Endothelial cell of umbilical vein (primary cell): ENCODE measurements around the gene WIF1. TPM values are rescaled to one million over a fixed set of nuclear protein-coding genes. Genes with fewer than 3 reads are reported as not detected.

Experiments used
- BruUV-seq: library from RNA; stranded (reverse); fragments of 400-500 nt; replicated peaks from 2 replicates; lab custom pipeline; 2021; lab: Mats Ljungman, UMichigan
- CTCF ChIA-PET: fragments of 300-600, 350-600 bp; sonication (Branson Sonifier 250); formaldehyde crosslinking; loops from one replicate; lab custom pipeline; 2021; ENCODE audit warnings: antibody characterized with exemption, inconsistent platforms; lab: Charles Lee
- POLR2A ChIA-PET: fragments of 300-600, 350-600 bp; sonication (Branson Sonifier 250); formaldehyde crosslinking; loops from one replicate; lab custom pipeline; 2021; ENCODE audit warnings: antibody characterized with exemption, inconsistent platforms; lab: Charles Lee
- DNase-seq: peaks from one replicate; pipeline ENCODE4 v3.0.0-alpha.2; 2011; ENCODE audit warnings: low read depth, low spot score
- FAIRE-seq: peaks from 2 replicates; lab custom pipeline; 2011; peaks lifted over from hg19 to GRCh38; lab: Jason Lieb, UNC
- H2AFZ ChIP-seq: 2 replicates; pipeline ENCODE4 v1.6.0; 2012; ENCODE audit warnings: low read depth, low read length, control low read depth, inconsistent platforms
- H3K27ac ChIP-seq: 2 replicates; pipeline ENCODE4 v1.5.1; 2011; ENCODE audit warnings: low read depth, mild to moderate bottlenecking, control low read depth, low read length, moderate library complexity; ENCODE audit not compliant: insufficient read depth
- H3K27me3 ChIP-seq, 2 experiments: 2 replicates each; pipeline versions ENCODE4 v1.6.0 to v1.6.1; 2011; ENCODE audit warnings: low read length in 2 of 2, mixed read lengths in 1 of 2; ENCODE audit not compliant: control insufficient read depth in 2 of 2, insufficient read depth in 2 of 2
- H3K36me3 ChIP-seq, 2 experiments: 2 replicates in 1 of 2; 3 replicates in 1 of 2; pipeline ENCODE4 v1.5.1; 2011; ENCODE audit warnings: low read length in 2 of 2, mild to moderate bottlenecking in 1 of 2, moderate library complexity in 1 of 2; ENCODE audit not compliant: control insufficient read depth in 2 of 2, insufficient read depth in 2 of 2; ENCODE audit errors: extremely low read depth in 1 of 2
- H3K4me1 ChIP-seq: 3 replicates; pipeline ENCODE4 v1.5.1; 2011; ENCODE audit warnings: mild to moderate bottlenecking, low read length; ENCODE audit not compliant: control insufficient read depth, insufficient read depth; ENCODE audit errors: extremely low read depth
- H3K4me2 ChIP-seq: 2 replicates; pipeline ENCODE4 v1.6.1; 2011; ENCODE audit warnings: low read length, control low read depth, mixed read lengths; ENCODE audit not compliant: insufficient read depth
- H3K4me3 ChIP-seq, 3 experiments: fragments of 200-600 bp in 1 of 3; sonication (generic), shearing (Covaris generic) in 1 of 3; replicated peaks in 1 of 3; 2 replicates each; pipeline ENCODE4 v1.5.1; 2011 to 2016; ENCODE audit warnings: control low read depth in 3 of 3, low read length in 3 of 3, mild to moderate bottlenecking in 2 of 3, inconsistent platforms in 1 of 3, low read depth in 1 of 3, moderate library complexity in 1 of 3; ENCODE audit not compliant: insufficient read depth in 1 of 3
- H3K79me2 ChIP-seq: 2 replicates; pipeline ENCODE4 v1.6.0; 2012; ENCODE audit warnings: low read length, inconsistent platforms; ENCODE audit not compliant: control insufficient read depth, insufficient read depth
- H3K9ac ChIP-seq: replicated peaks from 2 replicates; pipeline ENCODE3; 2011; ENCODE audit warnings: low read length, control low read depth; ENCODE audit not compliant: insufficient read depth; ENCODE audit errors: extremely low read depth
- H3K9me1 ChIP-seq: replicated peaks from 3 replicates; pipeline ENCODE4 v1.6.0; 2011; ENCODE audit warnings: mild to moderate bottlenecking, low read length; ENCODE audit not compliant: control insufficient read depth, insufficient read depth; ENCODE audit errors: extremely low read depth
- H3K9me3 ChIP-seq: replicated peaks from 2 replicates; pipeline ENCODE4 v1.5.1; 2012; ENCODE audit warnings: low read length, inconsistent platforms; ENCODE audit not compliant: control insufficient read depth, insufficient read depth
- H4K20me1 ChIP-seq: replicated peaks from 2 replicates; pipeline ENCODE3; 2011; ENCODE audit warnings: mild to moderate bottlenecking, low read length; ENCODE audit not compliant: control insufficient read depth, insufficient read depth; ENCODE audit errors: extremely low read depth
- CTCF ChIP-seq, 2 donors: IDR thresholded peaks; 1 replicate in 1 of 2; 2 replicates in 1 of 2; pipeline ENCODE4 v1.5.1; 2011; ENCODE audit warnings: low read length in 2 of 2, mild to moderate bottlenecking in 2 of 2, moderate library complexity in 2 of 2, control low read depth in 1 of 2, inconsistent platforms in 1 of 2, low read depth in 1 of 2; ENCODE audit not compliant: insufficient read depth in 1 of 2; ENCODE audit errors: extremely low read depth in 1 of 2
- EZH2 ChIP-seq: IDR thresholded peaks from 2 replicates; pipeline ENCODE4 v1.6.1; 2012; ENCODE audit warnings: borderline replicate concordance, low read depth, mild to moderate bottlenecking, moderate library complexity, low read length, inconsistent platforms; ENCODE audit not compliant: severe bottlenecking
- FOS ChIP-seq: IDR thresholded peaks from 2 replicates; pipeline ENCODE4 v1.6.1; 2011; ENCODE audit warnings: mild to moderate bottlenecking, low read length, moderate library complexity, borderline replicate concordance; ENCODE audit not compliant: insufficient read depth
- GATA2 ChIP-seq: IDR thresholded peaks from 2 replicates; pipeline ENCODE4 v1.7.0; 2011; ENCODE audit warnings: low read depth, mild to moderate bottlenecking, moderate library complexity, mixed read lengths, low read length; ENCODE audit not compliant: insufficient read length, insufficient read depth
- JUN ChIP-seq: IDR thresholded peaks from 2 replicates; pipeline ENCODE4 v1.6.1; 2011; ENCODE audit warnings: borderline replicate concordance, low read depth; ENCODE audit not compliant: insufficient read length, insufficient read depth
- MAX ChIP-seq: IDR thresholded peaks from 2 replicates; pipeline ENCODE4 v1.6.1; 2011; ENCODE audit not compliant: insufficient read depth, insufficient read length
- MYC ChIP-seq: IDR thresholded peaks from one replicate; pipeline ENCODE4 v1.6.1; 2011; ENCODE audit warnings: mild to moderate bottlenecking, low read depth, low read length
- POLR2A ChIP-seq: IDR thresholded peaks from 2 replicates; pipeline ENCODE4 v1.6.1; 2012; ENCODE audit warnings: low read depth, mild to moderate bottlenecking, control low read depth, low read length
- POLR2AphosphoS5 ChIP-seq: IDR thresholded peaks from 2 replicates; pipeline ENCODE4 v1.6.1; 2012; ENCODE audit warnings: low read depth, mild to moderate bottlenecking, control low read depth, low read length, moderate library complexity; ENCODE audit not compliant: insufficient read depth
- dilution Hi-C: fragments of 300-500 bp; cut with MboI; formaldehyde crosslinking; loops from one replicate; pipeline ENCODE4 v1.15.0; 2019; ENCODE audit warnings: low sequenced_read_pairs; ENCODE audit not compliant: extremely low pct_ligation_motif_present
- intact Hi-C: fragments of 100-400 bp; cut with micrococcal nuclease; formaldehyde crosslinking; loops from one replicate; pipeline ENCODE4 v1.10.0; 2022
- polyA plus RNA-seq, 4 experiments: library from polyadenylated mRNA; depleted of rRNA in 3 of 4; stranded (reverse) in 3 of 4; unstranded in 1 of 4; fragments of >200 nt; gene quantifications; 2 replicates each; pipeline versions ENCODE4 v1.2.1 to v1.2.3, GENCODE V29; 2011 to 2012; ENCODE audit warnings: missing spikeins in 1 of 4
- total RNA-seq: library from RNA; stranded (reverse); gene quantifications from 2 replicates; pipeline ENCODE4 v1.2.3, GENCODE V29; 2021

Gene WIF1
- total and polyA plus RNA-seq, 2 donors (not counting 3 experiments of a cell fraction or from before 2014, with no cell fraction given): not detected

GRCh38 chr12:65019696-65020234 lies 101.3 kb downstream of the WIF1 start:
- FAIRE-seq (no peak), DNase-seq (no peak)
- Histone ChIP-seq H3K9me3 (no peaks in the 10 kb centered on the region), H3K4me3 (no peak overlapping the region), H3K27me3 (peaks cover 4 to 6% of the 10 kb centered on the region in 2 experiments), H3K27ac (no peak overlapping the region), H3K79me2 (no peaks in the 10 kb centered on the region), H3K4me1 (no peaks in the 10 kb centered on the region), H3K36me3 (no peaks in the 10 kb centered on the region), H2AFZ (no peak overlapping the region), H3K9ac (no peak overlapping the region), H4K20me1 (no peaks in the 10 kb centered on the region), H3K4me2 (no peak overlapping the region), H3K9me1 (no peaks in the 10 kb centered on the region)
- BruUV-seq: no TSS peak
- ChIA-PET CTCF (no interaction called here), POLR2A (no interaction called here)
- intact Hi-C loops (no loop called here), dilution Hi-C loops (no loop called here)
- TF ChIP-seq JUN (no peak), POLR2A (no peak), POLR2AphosphoS5 (no peak), MAX (no peak), MYC (no peak), EZH2 (no peak), CTCF (IDR thresholded peaks at IDR 0.05; ENCODE audit: extremely low read depth in 1 of 2, insufficient read depth in 1 of 2, low read depth in 1 of 2, low read length in 2 of 2) (no peak), FOS (no peak), GATA2 (no peak)
